PC-9 (cell line): ENCODE results near the gene PRR33. TPM values are rescaled to one million over a fixed set of nuclear protein-coding genes. Genes with fewer than 3 reads are reported as not detected.

Experiments used
- BruUV-seq: library from RNA; stranded (reverse); fragments of 400-500 nt; replicated peaks from 2 replicates; lab custom pipeline; 2021; lab: Mats Ljungman, UMichigan
- CTCF ChIA-PET: fragments of 300-600 bp; sonication (Branson Sonifier 250); formaldehyde crosslinking; loops from one replicate; lab custom pipeline; 2022; ENCODE audit warnings: antibody characterized with exemption; lab: Charles Lee
- POLR2A ChIA-PET: fragments of 300-600 bp; sonication (Branson Sonifier 250); formaldehyde crosslinking; loops from one replicate; lab custom pipeline; 2022; ENCODE audit warnings: antibody characterized with exemption; ENCODE audit not compliant: unreplicated experiment; lab: Charles Lee
- DNase-seq, 2 experiments: peaks; one replicate each; pipeline versions ENCODE4 v3.0.0 to v3.0.0-alpha.2; 2015 to 2022; ENCODE audit warnings: mixed read lengths in 1 of 2
- H2AFZ ChIP-seq: fragments of 200-600 bp; sonication (generic); 2 replicates; pipeline ENCODE4 v1.8.1; 2017; ENCODE audit warnings: antibody characterized with exemption
- H3F3A ChIP-seq: fragments of 200-600 bp; sonication (generic); 2 replicates; pipeline ENCODE4 v1.8.1; 2017; ENCODE audit warnings: antibody characterized with exemption, mild to moderate bottlenecking, low read depth; ENCODE audit not compliant: insufficient read depth
- H3K27ac ChIP-seq: fragments of 200-600 bp; sonication (generic); 2 replicates; pipeline ENCODE4 v1.6.1; 2016; ENCODE audit warnings: mixed run types
- H3K27me3 ChIP-seq: fragments of 200-600 bp; sonication (generic); 2 replicates; pipeline ENCODE4 v1.6.1; 2016; ENCODE audit warnings: low read depth, mixed run types; ENCODE audit not compliant: insufficient read depth
- H3K36me3 ChIP-seq: fragments of 200-600 bp; sonication (generic); 2 replicates; pipeline ENCODE4 v1.6.1; 2016; ENCODE audit warnings: low read depth, mixed run types
- H3K4me1 ChIP-seq: fragments of 200-600 bp; sonication (generic); replicated peaks from 2 replicates; pipeline ENCODE4 v1.6.1; 2016; ENCODE audit warnings: mixed run types; ENCODE audit not compliant: insufficient read depth
- H3K4me2 ChIP-seq: fragments of 200-600 bp; sonication (generic); 2 replicates; pipeline ENCODE4 v1.6.1; 2017; ENCODE audit warnings: mixed run types
- H3K4me3 ChIP-seq: fragments of 200-600 bp; sonication (generic); 2 replicates; pipeline ENCODE4 v1.6.1; 2016; ENCODE audit warnings: mixed run types
- H3K79me2 ChIP-seq: fragments of 200-600 bp; sonication (generic); 2 replicates; pipeline ENCODE4 v1.6.1; 2017; ENCODE audit warnings: low read depth, mixed run types
- H3K9me2 ChIP-seq: fragments of 200-600 bp; sonication (generic); 2 replicates; pipeline ENCODE4 v1.8.1; 2017; ENCODE audit warnings: mild to moderate bottlenecking; ENCODE audit not compliant: insufficient read depth
- H3K9me3 ChIP-seq: fragments of 200-600 bp; sonication (generic); 2 replicates; pipeline ENCODE4 v1.8.1; 2016; ENCODE audit warnings: low read depth; ENCODE audit not compliant: insufficient read depth
- H4K20me1 ChIP-seq: fragments of 200-600 bp; sonication (generic); 2 replicates; pipeline ENCODE4 v1.8.1; 2017; ENCODE audit not compliant: insufficient read depth
- CTCF ChIP-seq: fragments of 200-600 bp; sonication (generic); conservative IDR thresholded peaks from 2 replicates; pipeline ENCODE4 v1.6.1; 2017; ENCODE audit warnings: mixed run types, antibody characterized with exemption, mild to moderate bottlenecking, moderate library complexity
- EZH2 ChIP-seq: fragments of 200-600 bp; sonication (generic); IDR thresholded peaks from 2 replicates; pipeline ENCODE4 v1.8.0; 2017; ENCODE audit warnings: antibody characterized with exemption, low read depth
- intact Hi-C: fragments of 100-400 bp; cut with micrococcal nuclease; formaldehyde crosslinking; loops from one replicate; pipeline ENCODE4 v1.10.0; 2022; ENCODE audit not compliant: unreplicated experiment
- total RNA-seq: library from RNA; stranded (reverse); gene quantifications from 2 replicates; pipeline ENCODE4 v1.2.3, GENCODE V29; 2021

The PRR33 gene
- total RNA-seq, 1 experiment from 2014 or later, result not detected

GRCh38 chr11:1925373-1926155 is 33.9 kb upstream of the PRR33 start:
- intact Hi-C loops, result no loop called here
- Histone ChIP-seq H2AFZ (no peak overlapping the region), H3K27ac (no peak overlapping the region), H3K9me3 (no peaks in the 10 kb centered on the region), H3F3A (no peaks in the 10 kb centered on the region), H3K79me2 (no peaks in the 10 kb centered on the region), H3K9me2 (no peaks in the 10 kb centered on the region), H3K36me3 (no peaks in the 10 kb centered on the region), H3K4me2 (no peak overlapping the region), H3K4me1 (no peaks in the 10 kb centered on the region), H4K20me1 (no peaks in the 10 kb centered on the region), H3K27me3 (peaks cover 6% of the 10 kb centered on the region; the same call in 1 of the 2 replicates), H3K4me3 (no peak overlapping the region)
- no TSS peak for BruUV-seq
- no peak for DNase-seq
- TF ChIP-seq EZH2, result no peak
- CTCF ChIA-PET, result no interaction called here
- POLR2A ChIA-PET, result no interaction called here

DNA sequence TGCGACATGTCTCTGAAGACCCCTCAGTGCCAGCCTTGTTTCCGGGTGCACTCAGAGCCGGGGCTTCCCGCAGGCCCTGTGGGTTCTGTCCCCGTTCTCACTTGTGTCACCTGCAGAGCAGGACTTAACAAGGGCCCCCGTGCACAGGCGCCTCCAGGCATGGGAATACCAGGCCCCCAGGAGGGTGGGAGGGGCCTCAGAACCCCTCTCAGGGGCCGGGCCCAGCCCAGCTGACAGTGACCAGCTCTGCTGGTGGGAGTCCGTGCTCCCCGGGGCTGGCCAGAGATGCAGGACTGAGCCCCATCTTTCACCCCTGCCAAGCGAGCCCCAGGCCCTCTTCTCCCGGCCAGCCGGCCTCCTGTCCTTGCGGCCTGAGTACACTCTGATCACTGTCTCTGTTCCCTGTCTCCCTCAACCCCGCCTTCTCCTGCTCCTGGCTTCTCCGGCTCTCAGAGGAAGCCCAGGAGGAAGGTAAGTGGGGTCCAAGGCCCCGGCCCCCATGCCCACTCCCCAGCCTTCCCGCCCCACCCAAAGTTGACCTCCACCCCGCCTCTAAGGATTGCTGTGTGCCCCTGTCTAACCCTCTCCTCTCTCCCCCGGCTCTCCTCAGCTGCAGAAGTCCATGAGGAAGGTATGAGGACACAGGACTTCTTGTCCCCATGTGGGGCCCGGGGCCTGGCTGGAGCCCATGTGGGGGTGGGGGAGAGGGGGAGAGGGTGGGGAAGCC is 33.1 kb upstream of the PRR33 start:
- Histone ChIP-seq H2AFZ (no peak overlapping the region), H3K4me1 (no peaks in the 10 kb centered on the region), H3K4me3 (no peak overlapping the region), H4K20me1 (no peaks in the 10 kb centered on the region), H3K9me3 (no peaks in the 10 kb centered on the region), H3K27me3 (peaks cover 6% of the 10 kb centered on the region; the same call in 1 of the 2 replicates), H3K9me2 (no peaks in the 10 kb centered on the region), H3K27ac (no peak overlapping the region), H3K4me2 (no peak overlapping the region), H3K36me3 (no peaks in the 10 kb centered on the region), H3F3A (no peaks in the 10 kb centered on the region), H3K79me2 (no peaks in the 10 kb centered on the region)
- ChIA-PET CTCF (no interaction called here), POLR2A (no interaction called here)
- TF ChIP-seq EZH2, result no peak
- intact Hi-C loops, result no loop called here
- no TSS peak for BruUV-seq
- no peak for DNase-seq

GRCh38 chr11:1924181-1924580 is 32.5 kb upstream of the PRR33 start:
- Histone ChIP-seq H3K9me3 (no peaks in the 10 kb centered on the region), H3K4me2 (no peak overlapping the region), H3K4me1 (no peaks in the 10 kb centered on the region), H2AFZ (no peak overlapping the region), H3K9me2 (no peaks in the 10 kb centered on the region), H3K79me2 (no peaks in the 10 kb centered on the region), H3K36me3 (no peaks in the 10 kb centered on the region), H4K20me1 (no peaks in the 10 kb centered on the region), H3K27ac (no peak overlapping the region), H3K4me3 (no peak overlapping the region), H3F3A (no peaks in the 10 kb centered on the region), H3K27me3 (peaks cover 8% of the 10 kb centered on the region; the same call in 1 of the 2 replicates)
- ChIA-PET CTCF (no interaction called here), POLR2A (no interaction called here)
- BruUV-seq, result no TSS peak
- intact Hi-C loops, result no loop called here
- peak in 1 of 2 experiments; percentile 52 for DNase-seq
- TF ChIP-seq EZH2, result no peak
- TF ChIP-seq CTCF, result no peak
